ENCODE results near the gene FKBP5.
A peak's percentile ranks its signal among the peaks of the same experiment; 100 is the strongest.
"Not testable (repeated sequence)": the region's sequence is repeated elsewhere in the genome, so short reads cannot be mapped to it uniquely, and the experiment has no call there.

FKBP5 gene

DNA sequence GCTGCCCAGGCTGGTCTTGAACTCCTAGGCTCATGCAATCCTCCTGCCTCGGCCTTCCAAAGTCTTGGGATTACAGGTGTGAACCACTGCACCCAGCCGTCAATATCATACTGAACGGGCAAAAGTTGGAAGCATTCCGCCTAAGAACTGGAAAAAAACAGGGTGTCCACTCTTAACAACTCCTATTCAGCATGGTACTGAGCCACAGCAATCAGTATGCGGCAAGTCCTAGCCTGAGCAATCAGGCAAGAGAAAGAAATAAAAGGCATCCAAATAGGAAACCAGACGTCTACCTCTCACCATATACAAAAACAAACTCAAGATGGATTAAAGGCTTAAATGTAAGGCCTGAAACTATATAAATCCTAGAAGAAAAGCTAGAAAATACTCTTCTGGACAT is 83.1 kb downstream of the FKBP5 start:
- no peak for DNase-seq

DNA sequence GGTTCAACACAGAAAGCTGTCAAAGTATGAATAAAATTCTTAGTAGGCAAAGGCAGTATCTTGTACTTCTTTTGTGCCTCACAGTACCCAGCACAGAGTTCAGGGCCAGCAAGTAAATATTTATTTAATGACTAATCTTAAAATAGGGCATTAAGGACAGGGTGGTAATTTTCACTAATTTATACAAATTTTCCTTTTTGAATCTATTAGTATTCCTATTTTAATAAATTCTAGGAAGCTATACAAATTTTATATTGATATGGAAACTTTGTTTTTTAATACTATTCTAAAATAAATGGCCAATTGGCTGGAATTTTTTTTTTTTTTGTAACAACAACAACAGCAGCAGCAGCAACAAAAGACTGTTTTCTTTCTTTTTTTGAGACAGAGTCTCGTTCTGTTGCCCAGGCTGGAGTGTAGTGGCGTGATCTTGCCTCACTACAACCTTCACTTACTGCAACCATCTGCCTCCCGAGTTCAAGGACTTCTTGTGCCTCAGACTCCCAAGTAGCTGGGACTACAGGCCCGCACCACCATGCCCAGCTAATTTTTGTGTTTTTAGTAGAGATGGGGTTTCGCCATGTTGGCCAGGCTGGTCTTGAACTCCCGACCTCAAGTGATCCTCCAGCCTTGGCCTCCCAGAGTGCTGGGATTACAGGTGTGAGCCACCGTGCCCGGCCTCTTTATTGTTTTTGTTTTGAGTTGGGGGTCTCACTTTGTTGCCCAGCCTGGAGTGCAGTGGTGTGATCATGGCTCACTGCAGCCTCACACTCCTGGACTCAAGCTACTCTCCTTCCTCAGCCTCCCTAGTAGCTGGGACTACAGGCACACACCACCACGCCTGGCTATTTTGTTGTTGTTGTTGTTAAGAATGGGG is 85.2 kb downstream of the FKBP5 start:
- DNase-seq: no peak

DNA sequence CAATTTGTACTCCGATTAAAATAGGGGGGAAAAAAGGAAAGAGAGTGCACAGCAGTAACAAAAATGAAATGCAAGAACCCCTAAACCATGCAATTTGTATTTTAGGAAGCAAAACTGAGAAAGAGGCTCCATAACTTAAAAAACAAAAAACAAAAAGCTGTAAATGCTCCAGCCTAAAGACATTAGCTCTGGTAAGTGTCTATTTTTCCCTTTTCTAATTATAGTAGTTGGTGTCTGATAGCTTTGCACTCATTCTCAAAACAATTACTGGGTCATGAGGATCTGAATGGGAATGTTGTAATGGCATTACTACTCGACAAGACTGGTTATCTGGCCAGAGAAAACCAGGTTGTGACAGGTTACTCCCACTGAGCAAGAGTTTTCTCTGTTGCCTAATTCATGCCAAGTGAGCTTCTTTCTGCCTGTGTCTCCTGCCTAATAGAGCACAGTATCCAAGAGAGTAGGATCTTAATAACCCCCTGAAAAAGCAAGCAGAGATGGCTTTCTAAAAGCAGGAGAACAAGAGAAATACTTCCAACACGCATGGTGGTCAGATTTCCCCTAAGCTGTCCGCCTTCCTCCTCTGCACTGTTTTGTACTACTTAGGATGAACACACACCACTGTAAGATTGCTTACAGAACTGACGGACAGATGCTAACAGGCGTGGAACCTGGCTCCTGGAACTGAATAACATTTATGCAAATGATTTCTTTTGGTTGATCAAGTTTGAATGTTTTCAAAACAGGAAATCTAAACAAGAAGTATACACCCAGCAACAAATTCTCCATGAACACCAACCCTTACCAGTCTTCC is 86.4 kb downstream of the FKBP5 start:
- peak; percentile 45 to 62 for DNase-seq

DNA sequence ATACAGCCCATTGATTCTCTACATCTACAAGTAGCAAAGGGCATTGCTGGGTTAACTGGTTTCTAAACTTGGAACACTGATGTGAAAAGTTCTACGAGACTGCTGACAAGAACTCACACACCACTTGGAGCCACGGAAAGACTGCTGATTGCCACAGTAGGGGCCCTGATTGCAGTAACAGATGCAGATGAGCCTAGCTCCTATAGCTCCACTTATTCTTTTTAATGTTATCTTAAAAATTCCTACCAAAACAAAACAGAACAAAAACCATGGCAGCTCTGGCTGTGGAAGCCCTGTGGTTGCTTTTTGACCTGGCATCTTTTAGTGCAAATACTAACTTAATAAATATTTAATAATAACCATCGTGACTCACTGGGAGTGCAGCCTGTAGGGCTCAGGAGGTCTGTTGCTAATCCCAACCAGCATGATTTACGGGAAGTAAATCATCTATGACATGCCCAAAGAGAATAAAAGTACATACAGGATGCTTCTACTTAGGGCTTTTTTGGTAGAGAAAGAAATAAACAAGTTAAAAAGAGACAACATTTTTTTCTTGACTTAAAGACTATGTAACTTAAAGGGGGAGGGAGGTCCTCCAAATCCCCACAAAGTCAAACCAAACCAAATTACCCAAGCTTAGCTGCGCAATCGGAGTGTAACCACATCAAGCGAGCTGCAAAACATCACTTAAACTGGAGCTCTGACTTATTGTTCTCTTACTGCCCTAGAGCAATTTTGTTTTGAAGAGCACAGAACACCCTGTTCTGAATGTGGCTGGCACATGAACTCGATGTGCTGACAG is 87.2 kb downstream of the FKBP5 start:
- DNase-seq: peak; percentile 58 to 68

DNA sequence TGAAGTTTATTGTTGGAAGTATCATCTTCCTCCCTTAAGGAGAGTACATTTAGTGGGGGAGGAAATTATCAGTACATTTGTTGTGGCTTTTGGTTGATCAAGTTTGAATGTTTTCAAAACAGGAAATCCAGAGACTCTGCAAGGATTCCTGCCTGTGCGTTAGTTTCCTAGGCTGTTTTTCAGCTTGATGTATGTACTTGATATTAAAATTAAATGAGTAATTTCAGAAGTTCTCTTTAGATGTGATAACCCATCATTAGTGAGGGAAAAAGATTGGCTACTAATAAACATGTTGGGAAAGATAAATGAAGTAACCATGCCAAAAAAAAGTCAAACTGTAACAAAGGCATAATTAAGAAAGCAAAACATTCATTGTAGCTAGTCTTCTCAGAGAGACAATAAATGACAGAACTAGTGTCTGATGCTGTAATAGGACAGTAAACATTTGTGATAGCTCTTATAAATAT is 88.0 kb downstream of the FKBP5 start:
- no peak for DNase-seq

DNA sequence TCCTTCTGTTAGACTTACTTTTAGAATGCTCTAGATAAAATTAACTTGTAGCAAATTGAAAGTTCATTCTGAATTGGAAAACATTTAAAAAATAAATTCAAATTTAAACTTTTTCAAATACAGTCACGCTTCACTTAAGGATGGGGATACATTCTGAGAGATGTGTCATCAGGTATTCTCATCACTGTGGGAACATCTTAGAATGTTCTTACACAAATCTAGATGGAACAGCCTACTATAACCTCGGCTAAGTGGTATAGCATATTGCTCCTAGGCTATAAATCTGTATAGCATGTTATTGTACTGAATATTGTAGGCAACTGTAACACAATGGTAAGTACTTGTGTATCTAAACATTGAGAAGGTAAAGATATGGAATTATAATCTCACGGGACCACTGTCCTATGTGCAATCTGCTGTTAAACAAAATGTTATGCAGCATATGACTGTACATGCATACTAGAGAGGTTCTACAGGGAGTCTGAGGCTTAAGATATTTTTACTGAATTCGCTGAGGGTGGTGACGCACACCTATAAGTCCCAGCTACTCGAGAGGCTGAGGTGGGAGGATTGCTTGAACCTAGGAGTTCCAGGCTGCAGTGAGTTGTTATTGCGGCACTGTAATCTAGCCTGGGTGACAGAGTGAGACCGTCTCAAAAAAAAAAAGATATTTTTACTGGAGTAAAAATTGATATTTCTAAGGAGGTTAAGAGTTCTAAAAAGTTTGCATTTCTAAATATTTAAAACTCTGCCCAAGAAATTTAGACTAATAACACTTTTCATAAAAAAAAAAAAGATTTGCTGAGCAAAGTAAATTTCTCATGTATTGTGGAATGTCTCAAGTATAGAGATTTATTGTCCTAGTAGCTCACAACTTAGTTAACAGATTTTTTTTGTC is 88.7 kb downstream of the FKBP5 start:
- no peak for DNase-seq

DNA sequence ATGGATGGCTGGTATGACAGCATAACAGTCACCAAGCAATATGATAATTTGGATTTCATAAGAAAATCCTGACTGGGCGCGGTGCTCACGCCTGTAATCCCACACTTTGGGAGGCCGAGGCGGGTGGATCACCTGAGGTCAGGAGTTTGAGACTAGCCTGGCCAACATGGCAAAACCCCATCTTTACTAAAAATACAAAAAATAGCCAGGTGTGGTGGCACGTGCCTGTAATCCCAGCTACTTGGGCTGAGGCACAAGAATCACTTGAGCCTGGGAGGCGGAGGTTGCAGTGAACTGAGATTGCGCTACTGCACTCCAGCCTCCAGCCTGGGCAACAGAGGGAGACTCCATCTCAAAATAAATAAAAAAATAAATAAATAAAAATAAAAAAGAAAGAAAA is 90.1 kb downstream of the FKBP5 start:
- not testable (repeated sequence) for DNase-seq

DNA sequence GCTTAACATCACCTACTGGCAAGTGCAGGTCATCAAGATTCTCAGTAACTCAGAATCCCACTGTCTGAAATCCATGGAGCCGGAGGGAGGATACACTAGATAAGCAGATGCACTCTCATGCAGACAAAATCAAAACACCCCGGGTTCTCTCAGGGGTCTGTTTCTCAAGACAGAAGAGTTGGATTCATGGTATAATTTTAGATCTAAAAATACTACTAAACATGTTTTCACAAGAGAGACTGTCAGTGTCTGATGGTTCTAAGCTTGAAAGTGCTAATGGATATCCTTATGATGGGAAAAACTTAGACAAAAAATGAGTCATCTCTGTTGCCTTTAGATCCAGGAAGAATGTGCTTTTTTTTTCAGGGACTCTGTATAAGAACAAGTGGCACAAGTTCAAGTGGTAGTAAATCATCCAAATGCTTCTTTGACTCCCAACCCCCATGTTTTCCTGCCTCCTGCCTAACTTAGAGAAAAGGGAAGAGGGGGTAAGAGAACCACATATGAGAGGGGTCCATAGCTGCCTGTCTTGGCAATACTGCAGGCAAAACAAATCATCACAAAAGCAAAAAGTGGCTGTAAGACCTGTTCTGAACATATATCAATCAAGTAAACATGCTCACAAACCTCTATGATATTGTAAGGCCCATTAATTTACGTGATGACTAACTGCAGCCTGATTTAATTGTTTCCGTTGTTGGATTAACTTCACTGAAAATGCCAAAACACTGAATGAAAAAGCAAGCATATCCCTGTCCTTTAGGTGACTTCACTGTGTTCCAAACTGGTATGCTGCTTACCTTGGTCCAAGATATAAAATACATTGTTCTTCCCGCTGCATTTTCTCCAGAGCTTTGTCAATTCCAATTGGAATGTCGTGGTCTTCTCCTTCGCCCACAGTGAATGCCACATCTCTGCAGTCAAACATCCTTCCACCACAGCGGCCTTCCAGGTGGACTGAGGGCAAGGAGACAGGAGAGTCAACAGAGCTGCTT is 92.0 kb downstream of the FKBP5 start:
- no peak for DNase-seq

DNA sequence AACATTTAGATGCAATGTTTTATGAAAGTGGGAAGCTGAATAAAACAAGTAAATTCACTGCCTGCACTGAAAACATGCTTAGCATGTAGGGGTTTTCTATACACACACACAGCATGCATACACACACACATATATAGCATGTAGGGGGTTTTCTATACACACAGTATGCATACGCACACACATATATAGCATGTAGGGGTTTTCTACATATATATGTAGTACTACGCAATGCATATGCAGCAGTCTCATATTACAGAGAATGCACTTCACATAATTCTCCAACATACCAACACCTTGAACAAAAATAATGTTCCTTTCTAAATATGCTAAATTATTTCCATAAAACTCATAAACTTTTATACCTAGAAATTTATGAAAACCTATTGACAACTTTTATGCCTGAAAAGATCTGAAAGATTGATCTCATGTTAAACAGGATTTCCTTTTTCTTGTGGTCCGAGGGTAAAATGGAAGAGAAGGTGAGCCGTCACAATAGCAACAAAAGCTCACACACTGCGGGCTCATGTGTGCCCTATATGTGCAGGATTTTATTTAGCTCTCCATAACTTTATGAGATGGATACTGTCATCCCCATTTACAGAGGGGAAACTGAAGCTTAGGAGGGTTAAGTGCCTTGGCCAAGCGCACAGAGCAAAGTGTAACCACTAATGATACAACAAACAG is 94.1 kb downstream of the FKBP5 start:
- no peak for DNase-seq

DNA sequence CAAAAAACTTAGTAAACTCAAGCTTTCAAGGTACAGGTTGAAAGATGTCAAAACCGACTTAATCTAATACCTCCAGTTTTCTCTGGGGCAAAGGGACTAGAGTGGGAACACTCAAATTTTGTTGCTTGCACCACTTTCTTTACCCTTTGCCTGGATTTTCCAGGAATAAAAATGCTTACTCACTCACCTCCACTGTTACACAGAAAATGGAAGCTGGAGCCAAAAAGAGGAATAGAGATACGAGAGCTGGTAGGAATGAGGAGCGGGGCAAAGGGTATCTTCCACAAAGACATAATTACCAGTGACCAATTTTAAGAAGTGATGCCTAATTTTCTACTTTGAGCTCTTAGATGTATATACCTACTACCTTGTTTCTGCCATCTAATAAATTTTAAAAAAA is 96.5 kb downstream of the FKBP5 start:
- peak; percentile 30 to 38 for DNase-seq

DNA sequence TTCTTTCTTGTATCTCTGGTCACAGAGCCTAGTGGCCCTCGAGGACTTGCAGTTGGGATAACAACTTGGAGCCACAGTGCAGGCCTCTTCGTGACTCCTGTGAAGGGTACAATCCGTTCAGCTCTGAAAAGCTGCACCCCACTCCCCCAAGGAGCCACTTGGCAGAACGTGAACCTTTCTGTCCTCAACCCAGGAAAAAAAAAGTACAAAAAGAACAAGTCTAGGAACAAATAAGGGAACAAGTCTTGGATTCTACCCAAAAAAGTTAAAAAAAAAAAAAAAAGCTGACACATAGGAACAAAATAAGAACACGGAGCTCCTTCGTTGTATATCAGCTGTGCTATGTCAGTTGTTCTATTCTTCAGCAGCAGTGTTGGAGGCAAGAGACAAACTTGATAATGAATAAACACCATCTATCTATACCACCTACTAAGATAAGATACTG is 98.1 kb downstream of the FKBP5 start:
- no peak for DNase-seq

DNA sequence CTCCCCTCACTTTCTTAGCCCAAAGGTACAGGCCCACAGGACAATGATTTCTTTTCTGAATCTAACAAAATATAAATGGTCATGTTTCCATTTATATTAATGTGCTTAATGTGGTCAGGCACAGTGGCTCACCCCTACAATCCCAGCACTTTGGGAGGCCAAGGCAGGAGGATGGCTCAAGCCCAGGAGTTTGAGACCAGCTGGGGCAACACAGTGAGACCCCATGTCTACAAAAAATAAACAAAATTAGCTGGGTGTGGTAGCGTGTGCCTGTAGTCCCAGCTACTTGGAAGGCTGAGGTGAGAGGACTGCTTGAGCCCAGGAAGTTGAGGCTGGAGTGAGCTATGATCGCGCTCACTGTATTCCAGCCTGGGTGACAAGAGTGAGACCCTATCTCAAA is 98.8 kb downstream of the FKBP5 start:
- no peak for DNase-seq

DNA sequence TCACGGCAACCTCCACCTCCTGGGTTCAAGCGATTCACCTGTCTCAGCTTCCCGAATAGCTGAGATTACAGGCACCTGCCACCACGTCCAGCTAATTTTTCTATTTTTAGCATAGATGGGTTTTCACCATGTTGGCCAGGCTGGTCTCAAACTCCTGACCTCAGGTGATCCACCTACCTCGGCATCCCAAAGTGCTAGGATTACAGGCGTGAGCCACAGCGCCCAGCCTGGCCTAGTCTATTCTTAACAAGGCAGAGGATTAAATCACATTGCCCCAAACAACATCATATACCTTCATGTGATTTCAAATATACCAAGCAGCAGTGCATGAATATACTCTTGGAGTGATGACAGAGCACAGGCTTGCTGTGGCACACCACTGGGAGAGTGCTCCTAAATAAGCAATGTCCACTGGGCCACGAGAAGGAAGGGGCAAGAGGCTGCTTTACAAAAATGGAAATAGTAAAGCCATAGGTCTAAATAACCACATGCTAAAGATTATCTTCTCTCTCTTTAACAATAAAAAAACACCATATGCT is 99.4 kb downstream of the FKBP5 start:
- DNase-seq: no peak

DNA sequence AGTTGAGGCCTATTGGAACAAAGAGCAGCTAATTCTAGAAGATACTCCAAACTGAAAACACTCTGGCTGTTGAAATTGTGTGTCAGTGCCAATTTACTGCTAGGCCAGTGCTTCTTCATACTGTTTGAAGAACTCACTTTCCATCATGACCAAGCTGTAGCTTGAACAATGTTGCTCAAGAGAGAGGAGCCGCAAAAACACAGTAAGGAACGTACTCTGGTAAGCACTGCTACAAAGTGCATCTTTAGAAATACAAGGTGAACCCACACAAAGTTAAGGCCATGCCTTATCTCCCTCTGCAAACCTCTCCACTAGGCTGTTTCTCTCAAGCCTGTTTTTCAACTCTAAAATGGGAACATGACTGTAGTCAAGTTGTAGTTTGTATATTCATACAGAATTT is 101.5 kb downstream of the FKBP5 start:
- peak in 1 of 2 donors; percentile 6 for DNase-seq

DNA sequence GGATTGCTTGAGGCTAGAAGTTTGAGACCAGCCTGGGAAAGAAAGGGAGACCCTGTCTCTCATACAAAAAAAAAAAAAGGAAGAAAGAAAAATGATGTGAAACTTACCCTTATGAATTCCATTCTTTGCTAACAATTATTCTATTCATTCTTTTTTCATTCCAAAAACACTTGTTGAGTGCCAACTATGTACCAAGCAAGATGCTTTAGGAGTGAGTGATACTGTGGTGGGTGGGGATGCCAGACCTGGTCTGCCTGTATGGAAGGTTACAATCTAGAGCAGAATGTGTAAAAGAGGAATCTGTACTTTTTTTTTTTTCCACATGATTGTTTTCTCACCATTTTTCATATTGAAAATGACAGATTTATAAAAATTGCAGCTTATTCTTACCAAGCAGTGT is 102.2 kb downstream of the FKBP5 start:
- DNase-seq: no peak

DNA sequence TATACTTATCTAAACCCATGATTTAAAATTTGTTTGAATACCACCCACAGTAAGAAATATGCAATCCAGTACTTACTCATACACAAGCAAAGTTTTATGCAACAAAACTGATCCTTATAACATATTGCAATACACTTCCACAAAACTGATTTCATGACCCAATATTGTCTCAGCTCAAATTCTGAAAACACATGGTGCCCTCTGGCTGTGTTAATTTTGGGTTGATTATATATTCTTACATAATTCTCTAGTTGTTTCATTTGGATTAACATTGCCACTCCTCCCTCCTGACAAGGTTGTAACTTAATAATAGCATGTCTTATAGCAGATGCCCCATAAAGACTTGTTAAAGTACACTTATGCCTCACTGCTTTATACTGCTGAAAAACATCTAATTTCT is 103.1 kb downstream of the FKBP5 start:
- DNase-seq: peak; percentile 63 to 78

DNA sequence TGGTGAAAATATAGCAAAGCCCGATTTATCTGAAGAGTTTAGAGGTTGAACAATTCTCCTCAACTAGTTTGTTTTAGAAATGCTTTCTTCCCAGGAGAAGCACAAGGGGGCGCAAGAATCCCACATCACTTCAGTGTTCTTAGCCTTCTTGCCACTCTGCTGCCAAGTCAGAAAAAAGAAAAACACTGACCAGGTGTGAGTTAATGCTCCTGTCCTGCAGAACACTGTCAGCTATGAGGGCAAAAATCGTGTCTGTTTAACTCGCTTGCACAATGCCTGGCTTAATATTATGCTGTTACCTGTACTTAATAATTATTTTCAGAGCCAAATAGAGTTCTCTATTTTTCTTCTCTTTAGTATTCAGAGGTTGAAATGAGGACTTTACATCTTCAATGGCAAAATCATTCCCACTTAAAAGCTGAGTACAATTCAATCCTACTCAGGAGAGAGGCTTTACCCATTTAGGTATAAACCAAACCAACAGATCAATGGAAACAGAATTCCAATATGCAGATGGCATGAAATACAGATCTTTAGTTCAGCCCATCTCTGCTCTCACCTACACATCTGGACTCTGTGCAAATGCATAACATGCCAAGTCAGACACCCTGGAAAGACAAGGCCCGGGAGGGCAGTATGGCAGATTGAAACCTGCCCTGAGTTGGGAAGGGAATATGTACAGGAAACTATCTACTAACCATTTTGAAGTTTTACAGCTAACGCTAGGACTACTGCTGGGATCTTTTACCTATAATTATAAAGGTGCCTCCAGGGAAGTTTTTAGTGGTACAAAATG is 104.6 kb downstream of the FKBP5 start:
- peak; percentile 39 to 78 for DNase-seq

DNA sequence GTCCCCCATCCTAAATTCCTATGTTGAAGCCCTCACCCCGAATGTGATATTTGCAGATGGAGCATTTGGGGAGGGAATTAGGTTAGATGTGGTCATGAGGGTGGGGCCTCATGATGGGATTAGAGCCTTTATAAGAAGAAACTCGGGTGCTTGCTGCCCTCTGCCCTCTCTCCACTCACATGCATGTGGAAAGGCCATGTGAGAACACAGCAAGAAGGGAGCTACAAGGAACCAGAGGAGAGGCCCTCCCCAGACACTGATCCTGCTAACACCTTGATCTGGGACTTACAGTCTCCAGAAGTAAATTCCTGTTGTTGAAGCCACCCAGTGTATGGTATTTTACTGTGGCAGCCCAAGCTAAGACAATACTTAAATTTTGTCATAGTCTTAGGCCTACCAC is 106.4 kb downstream of the FKBP5 start:
- DNase-seq: no peak

DNA sequence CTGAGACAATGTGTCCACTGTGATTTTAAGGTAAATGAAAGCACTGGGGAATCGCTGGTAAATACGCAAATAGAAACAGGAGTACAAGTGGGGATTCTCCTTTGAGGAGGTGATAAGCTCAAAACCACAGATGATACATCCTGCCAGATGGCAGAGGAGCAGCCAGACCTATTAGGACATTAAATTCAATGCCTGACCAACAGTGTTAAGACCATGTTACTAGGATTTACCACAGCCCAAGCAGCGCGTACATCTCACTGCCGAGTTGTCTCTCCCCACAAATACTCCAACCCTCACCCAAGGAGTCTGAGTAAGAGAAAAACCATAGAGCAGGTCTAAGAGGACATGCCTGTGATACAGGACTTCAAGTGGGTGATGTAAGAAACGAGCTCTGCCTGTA is 107.1 kb downstream of the FKBP5 start:
- DNase-seq: no peak
